HEK293 (cell line): ENCODE results near the gene ADAMTSL3.

Experiments used
- CTCF ChIA-PET: fragments of 350-600 bp; formaldehyde crosslinking; extraction: SDS; loops from one replicate; lab custom pipeline; 2021; ENCODE audit warnings: antibody characterized with exemption; lab: Yijun Ruan, JAX
- POLR2A ChIA-PET: fragments of 300-600 bp; formaldehyde crosslinking; extraction: SDS; loops from one replicate; lab custom pipeline; 2020; ENCODE audit warnings: antibody characterized with exemption, inconsistent platforms; lab: Yijun Ruan, JAX
- H3K27ac ChIP-seq: fragments of 200-500 bp; sonication (Bioruptor generic); 2 replicates; pipeline ENCODE4 v1.5.1; 2014; ENCODE audit warnings: low read depth, low read length, control low read depth, inconsistent platforms; ENCODE audit errors: extremely low read depth
- H3K36me3 ChIP-seq, 2 experiments: fragments of 200-500 bp in 1 of 2; sonication (Bioruptor generic) in 1 of 2; 1 replicate in 1 of 2; 2 replicates in 1 of 2; pipeline ENCODE4 v1.5.1; 2014 to 2017; ENCODE audit warnings: inconsistent platforms in 2 of 2, low read length in 2 of 2; ENCODE audit not compliant: control insufficient read depth in 2 of 2, insufficient read depth in 1 of 2
- H3K4me1 ChIP-seq: fragments of 200-500 bp; sonication (Bioruptor generic); 2 replicates; pipeline ENCODE4 v1.5.1; 2014; ENCODE audit warnings: mild to moderate bottlenecking, low read length, inconsistent platforms; ENCODE audit not compliant: control insufficient read depth, insufficient read depth
- H3K4me3 ChIP-seq: 2 replicates; pipeline ENCODE4 v1.5.1; 2011; ENCODE audit warnings: low read depth, mild to moderate bottlenecking, control low read depth, low read length, moderate library complexity
- H3K9me3 ChIP-seq: fragments of 200-500 bp; sonication (Bioruptor generic); 2 replicates; pipeline ENCODE4 v1.5.1; 2014; ENCODE audit warnings: low read depth, low read length, inconsistent platforms; ENCODE audit not compliant: control insufficient read depth, insufficient read depth
- GLIS2 ChIP-seq: fragments of 450-650 bp; formaldehyde crosslinking; IDR thresholded peaks from 2 replicates; pipeline ENCODE4 v1.5.1; 2016; ENCODE audit warnings: missing biosample characterization, missing genetic modification characterization
- HOXC10 ChIP-seq: sonication (generic); formaldehyde crosslinking; IDR thresholded peaks from 2 replicates; pipeline ENCODE4 v1.8.1; 2023; ENCODE audit warnings: mild to moderate bottlenecking, missing genetic modification reagents
- MYNN ChIP-seq: fragments of 450-650 bp; formaldehyde crosslinking; IDR thresholded peaks from 2 replicates; pipeline ENCODE4 v1.5.1; 2016; ENCODE audit warnings: missing biosample characterization, missing genetic modification characterization, borderline replicate concordance
- TRIM28 ChIP-seq: IDR thresholded peaks from 2 replicates; pipeline ENCODE4 v1.6.1; 2011; ENCODE audit warnings: low read length, control low read depth, borderline replicate concordance
- ZBTB49 ChIP-seq: fragments of 450-650 bp; formaldehyde crosslinking; IDR thresholded peaks from 2 replicates; pipeline ENCODE4 v1.5.1; 2016; ENCODE audit warnings: missing biosample characterization, missing genetic modification characterization, low read depth
- ZIC2 ChIP-seq: fragments of 450-650 bp; formaldehyde crosslinking; IDR thresholded peaks from 2 replicates; pipeline ENCODE4 v1.5.1; 2016; ENCODE audit warnings: missing biosample characterization, missing genetic modification characterization
- ZNF121 ChIP-seq: fragments of 450-650 bp; formaldehyde crosslinking; IDR thresholded peaks from 2 replicates; pipeline ENCODE4 v1.5.1; 2016; ENCODE audit warnings: missing biosample characterization, missing genetic modification characterization
- ZNF146 ChIP-seq: fragments of 450-650 bp; formaldehyde crosslinking; IDR thresholded peaks from 2 replicates; pipeline ENCODE4 v1.5.1; 2016; ENCODE audit warnings: missing biosample characterization, missing genetic modification characterization
- ZNF221 ChIP-seq: fragments of 450-650 bp; formaldehyde crosslinking; IDR thresholded peaks from 2 replicates; pipeline ENCODE4 v1.5.1; 2017; ENCODE audit warnings: missing biosample characterization, missing genetic modification characterization, borderline replicate concordance
- ZNF23 ChIP-seq: fragments of 450-650 bp; formaldehyde crosslinking; IDR thresholded peaks from 2 replicates; pipeline ENCODE4 v1.5.1; 2016; ENCODE audit warnings: missing biosample characterization, missing genetic modification characterization, borderline replicate concordance
- ZNF266 ChIP-seq: fragments of 450-650 bp; formaldehyde crosslinking; IDR thresholded peaks from 2 replicates; pipeline ENCODE4 v1.5.1; 2016; ENCODE audit warnings: missing biosample characterization, missing genetic modification characterization, low read depth
- ZNF302 ChIP-seq: fragments of 450-650 bp; formaldehyde crosslinking; IDR thresholded peaks from 2 replicates; pipeline ENCODE4 v1.5.1; 2016; ENCODE audit warnings: missing biosample characterization, missing genetic modification characterization, low read depth
- ZNF341 ChIP-seq: fragments of 450-650 bp; formaldehyde crosslinking; IDR thresholded peaks from 2 replicates; pipeline ENCODE4; 2016; ENCODE audit warnings: low read depth, missing biosample characterization, missing genetic modification characterization
- ZNF48 ChIP-seq: fragments of 450-650 bp; formaldehyde crosslinking; IDR thresholded peaks from 2 replicates; pipeline ENCODE4 v1.5.1; 2016; ENCODE audit warnings: missing biosample characterization, missing genetic modification characterization
- ZNF488 ChIP-seq: fragments of 450-650 bp; formaldehyde crosslinking; IDR thresholded peaks from 2 replicates; pipeline ENCODE4 v1.5.1; 2016; ENCODE audit warnings: missing biosample characterization, missing genetic modification characterization
- ZNF548 ChIP-seq: fragments of 450-650 bp; formaldehyde crosslinking; IDR thresholded peaks from 2 replicates; pipeline ENCODE4 v1.5.1; 2016; ENCODE audit warnings: missing biosample characterization, missing genetic modification characterization
- ZNF571 ChIP-seq: fragments of 450-650 bp; formaldehyde crosslinking; IDR thresholded peaks from 2 replicates; pipeline ENCODE4 v1.5.0; 2017; ENCODE audit warnings: missing biosample characterization, missing genetic modification characterization
- ZNF596 ChIP-seq: fragments of 450-650 bp; IDR thresholded peaks from 2 replicates; pipeline ENCODE4 v1.5.0; 2018; ENCODE audit warnings: missing biosample characterization, mild to moderate bottlenecking, missing genetic modification characterization, moderate library complexity
- ZNF623 ChIP-seq: fragments of 450-650 bp; formaldehyde crosslinking; IDR thresholded peaks from 2 replicates; pipeline ENCODE4 v1.5.1; 2016; ENCODE audit warnings: missing biosample characterization, missing genetic modification characterization
- ZNF624 ChIP-seq: fragments of 450-650 bp; formaldehyde crosslinking; IDR thresholded peaks from 2 replicates; pipeline ENCODE4 v1.5.1; 2017; ENCODE audit warnings: missing biosample characterization, missing genetic modification characterization
- ZNF629 ChIP-seq: fragments of 450-650 bp; formaldehyde crosslinking; IDR thresholded peaks from 2 replicates; pipeline ENCODE4 v1.5.1; 2017; ENCODE audit warnings: missing biosample characterization, missing genetic modification characterization
- ZNF670 ChIP-seq: fragments of 450-650 bp; formaldehyde crosslinking; IDR thresholded peaks from 2 replicates; pipeline ENCODE4 v1.5.1; 2016; ENCODE audit warnings: missing biosample characterization, missing genetic modification characterization, low read depth
- ZNF707 ChIP-seq: fragments of 450-650 bp; formaldehyde crosslinking; IDR thresholded peaks from 2 replicates; pipeline ENCODE4 v1.5.1; 2016; ENCODE audit warnings: missing biosample characterization, missing genetic modification characterization
- ZNF837 ChIP-seq: fragments of 450-650 bp; formaldehyde crosslinking; IDR thresholded peaks from 2 replicates; pipeline ENCODE4 v1.5.1; 2016; ENCODE audit warnings: missing biosample characterization, missing genetic modification characterization
- ZSCAN16 ChIP-seq: fragments of 450-650 bp; formaldehyde crosslinking; IDR thresholded peaks from 2 replicates; pipeline ENCODE4 v1.5.1; 2016; ENCODE audit warnings: missing biosample characterization, missing genetic modification characterization
- ZSCAN30 ChIP-seq: fragments of 450-650 bp; IDR thresholded peaks from 2 replicates; pipeline ENCODE4 v1.5.1; 2018; ENCODE audit warnings: missing biosample characterization, mild to moderate bottlenecking, missing genetic modification characterization, moderate library complexity

ADAMTSL3 gene

GRCh38 chr15:83887404-83887803 lies 233.5 kb downstream of the ADAMTSL3 start:
- Histone ChIP-seq H3K4me3 (no peak overlapping the region), H3K27ac (no peak overlapping the region), H3K4me1 (no peaks in the 10 kb centered on the region), H3K36me3 (no peaks in the 10 kb centered on the region), H3K9me3 (no peaks in the 10 kb centered on the region)
- no peak for TF ChIP-seq ZSCAN30 (tag by site-specific recombination)
- no peak for TF ChIP-seq ZNF341
- no peak for TF ChIP-seq ZNF629 (tag by site-specific recombination)
- no peak for TF ChIP-seq ZNF221 (tag by site-specific recombination)
- TF ChIP-seq ZNF266 (tag by site-specific recombination): no peak
- no peak for TF ChIP-seq ZNF670 (tag by site-specific recombination)
- TF ChIP-seq ZNF837 (tag by site-specific recombination): no peak
- no peak for TF ChIP-seq ZNF146 (tag by site-specific recombination)
- TF ChIP-seq GLIS2 (tag by site-specific recombination): no peak
- TF ChIP-seq ZNF624 (tag by site-specific recombination): no peak
- TF ChIP-seq ZNF623 (tag by site-specific recombination): no peak
- no peak for TF ChIP-seq ZNF488 (tag by site-specific recombination)
- TF ChIP-seq ZNF571 (tag by site-specific recombination): no peak
- TF ChIP-seq ZNF707: no peak
- no peak for TF ChIP-seq ZNF302 (tag by site-specific recombination)
- no peak for TF ChIP-seq TRIM28
- TF ChIP-seq ZNF23 (tag by site-specific recombination): no peak
- no peak for TF ChIP-seq ZNF596 (tag by site-specific recombination)
- TF ChIP-seq ZNF48 (tag by site-specific recombination): no peak
- CTCF ChIA-PET: no interaction called here
- POLR2A ChIA-PET: no interaction called here

GRCh38 chr15:83887961-83888360 lies 234.0 kb downstream of the ADAMTSL3 start:
- H3K9me3 ChIP-seq: no peaks in the 10 kb centered on the region
- TF ChIP-seq ZNF548 (no peak), ZSCAN30 (tag by site-specific recombination) (no peak), HOXC10 (CRISPR knock-in tag) (no peak), ZIC2 (tag by site-specific recombination) (no peak), ZBTB49 (tag by site-specific recombination) (no peak), MYNN (tag by site-specific recombination) (no peak), ZNF121 (tag by site-specific recombination) (no peak), ZSCAN16 (tag by site-specific recombination) (no peak)
- ChIA-PET POLR2A (no interaction called here), CTCF (no interaction called here)
- no peaks in the 10 kb centered on the region for H3K36me3 ChIP-seq
- no peak overlapping the region for H3K4me3 ChIP-seq
- H3K27ac ChIP-seq: no peak overlapping the region
- no peaks in the 10 kb centered on the region for H3K4me1 ChIP-seq
